ENCODE results near the gene KRR1. TPM values are rescaled to one million over a fixed set of nuclear protein-coding genes. Genes with fewer than 3 reads are reported as not detected.

The KRR1 gene
- total and polyA plus RNA-seq, 2 experiments from 2014 or later = 55.7 to 120 TPM

DNA sequence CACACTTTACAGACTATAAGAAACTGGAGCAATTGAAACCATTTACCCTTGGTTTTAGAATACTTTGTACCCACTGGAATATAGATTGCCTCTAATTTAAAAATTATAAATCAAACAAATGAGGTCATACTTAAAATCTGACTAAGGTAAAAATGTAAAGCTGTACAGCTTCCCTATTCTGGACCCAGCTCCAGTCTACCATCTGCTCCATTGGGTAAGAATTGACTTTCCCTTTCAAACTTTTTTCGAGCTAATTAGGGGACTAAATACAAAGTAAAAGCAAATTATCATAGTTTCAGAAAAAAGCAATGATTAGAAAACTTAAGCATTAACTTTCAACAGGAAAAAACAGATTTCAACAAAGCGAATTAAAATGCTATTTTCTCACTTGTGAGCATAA lies 4.3 kb downstream of the KRR1 start:
- Mint-ChIP-seq H3K4me1 (peaks cover 9% of the 10 kb centered on the region; the same call in 2 of the 3 replicates), H3K27me3 (ENCODE audit: insufficient read depth, low read depth, poor library complexity) (peaks cover 5% of the 10 kb centered on the region), H3K36me3 (ENCODE audit: low read depth) (peaks cover 15% of the 10 kb centered on the region), H3K27ac (no peak overlapping the region), H3K9me3 (no peaks in the 10 kb centered on the region), H3K4me3 (no peak overlapping the region)
- ATAC-seq (no peak), DNase-seq (ENCODE audit: low spot score) (no peak)
- Histone ChIP-seq H3K4me2 (no peak overlapping the region), H3K36me3 (ENCODE audit: insufficient read depth) (peaks cover 24% of the 10 kb centered on the region), H4K20me1 (replicated peaks; ENCODE audit: insufficient read depth) (no peaks in the 10 kb centered on the region), H3K4me1 (ENCODE audit: insufficient read depth) (peaks cover 7% of the 10 kb centered on the region; the same call in 1 of the 2 replicates), H3F3A (replicated peaks; ENCODE audit: low read depth) (no peaks in the 10 kb centered on the region), H3K4me3 (no peak overlapping the region), H3K27me3 (ENCODE audit: insufficient read depth) (no peaks in the 10 kb centered on the region), H3K79me2 (replicated peaks; ENCODE audit: insufficient read depth) (peaks cover 62% of the 10 kb centered on the region), H2AFZ (no peak overlapping the region), H3K9me2 (ENCODE audit: insufficient read depth) (no peaks in the 10 kb centered on the region), H3K27ac (ENCODE audit: low read depth) (no peak overlapping the region)
- TF ChIP-seq ZNF114 (CRISPR knock-in tag; IDR thresholded peaks at IDR 0.05) (no peak), NANOG (IDR thresholded peaks at IDR 0.05; ENCODE audit: borderline replicate concordance) (no peak), ZNF331 (CRISPR knock-in tag; IDR thresholded peaks at IDR 0.05; ENCODE audit: low read depth) (no peak), EZH2phosphoT487 (IDR thresholded peaks at IDR 0.05; ENCODE audit: unreplicated experiment) (no peak), POLR2AphosphoS5 (IDR thresholded peaks at IDR 0.05; ENCODE audit: low read depth) (no peak), STAT1 (IDR thresholded peaks at IDR 0.05; ENCODE audit: unreplicated experiment) (no peak), CREB1 (CRISPR knock-in tag; IDR thresholded peaks at IDR 0.05; ENCODE audit: low read depth) (no peak), JUNB (IDR thresholded peaks at IDR 0.05; ENCODE audit: unreplicated experiment) (no peak), EZH2 (IDR thresholded peaks at IDR 0.05; ENCODE audit: low read depth, unreplicated experiment) (no peak)
- TF ChIP-seq, protein P1, sequence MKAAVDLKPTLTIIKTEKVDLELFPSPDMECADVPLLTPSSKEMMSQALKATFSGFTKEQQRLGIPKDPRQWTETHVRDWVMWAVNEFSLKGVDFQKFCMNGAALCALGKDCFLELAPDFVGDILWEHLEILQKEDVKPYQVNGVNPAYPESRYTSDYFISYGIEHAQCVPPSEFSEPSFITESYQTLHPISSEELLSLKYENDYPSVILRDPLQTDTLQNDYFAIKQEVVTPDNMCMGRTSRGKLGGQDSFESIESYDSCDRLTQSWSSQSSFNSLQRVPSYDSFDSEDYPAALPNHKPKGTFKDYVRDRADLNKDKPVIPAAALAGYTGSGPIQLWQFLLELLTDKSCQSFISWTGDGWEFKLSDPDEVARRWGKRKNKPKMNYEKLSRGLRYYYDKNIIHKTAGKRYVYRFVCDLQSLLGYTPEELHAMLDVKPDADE (IDR thresholded peaks at IDR 0.05) = no peak
- TF ChIP-seq, protein P2, sequence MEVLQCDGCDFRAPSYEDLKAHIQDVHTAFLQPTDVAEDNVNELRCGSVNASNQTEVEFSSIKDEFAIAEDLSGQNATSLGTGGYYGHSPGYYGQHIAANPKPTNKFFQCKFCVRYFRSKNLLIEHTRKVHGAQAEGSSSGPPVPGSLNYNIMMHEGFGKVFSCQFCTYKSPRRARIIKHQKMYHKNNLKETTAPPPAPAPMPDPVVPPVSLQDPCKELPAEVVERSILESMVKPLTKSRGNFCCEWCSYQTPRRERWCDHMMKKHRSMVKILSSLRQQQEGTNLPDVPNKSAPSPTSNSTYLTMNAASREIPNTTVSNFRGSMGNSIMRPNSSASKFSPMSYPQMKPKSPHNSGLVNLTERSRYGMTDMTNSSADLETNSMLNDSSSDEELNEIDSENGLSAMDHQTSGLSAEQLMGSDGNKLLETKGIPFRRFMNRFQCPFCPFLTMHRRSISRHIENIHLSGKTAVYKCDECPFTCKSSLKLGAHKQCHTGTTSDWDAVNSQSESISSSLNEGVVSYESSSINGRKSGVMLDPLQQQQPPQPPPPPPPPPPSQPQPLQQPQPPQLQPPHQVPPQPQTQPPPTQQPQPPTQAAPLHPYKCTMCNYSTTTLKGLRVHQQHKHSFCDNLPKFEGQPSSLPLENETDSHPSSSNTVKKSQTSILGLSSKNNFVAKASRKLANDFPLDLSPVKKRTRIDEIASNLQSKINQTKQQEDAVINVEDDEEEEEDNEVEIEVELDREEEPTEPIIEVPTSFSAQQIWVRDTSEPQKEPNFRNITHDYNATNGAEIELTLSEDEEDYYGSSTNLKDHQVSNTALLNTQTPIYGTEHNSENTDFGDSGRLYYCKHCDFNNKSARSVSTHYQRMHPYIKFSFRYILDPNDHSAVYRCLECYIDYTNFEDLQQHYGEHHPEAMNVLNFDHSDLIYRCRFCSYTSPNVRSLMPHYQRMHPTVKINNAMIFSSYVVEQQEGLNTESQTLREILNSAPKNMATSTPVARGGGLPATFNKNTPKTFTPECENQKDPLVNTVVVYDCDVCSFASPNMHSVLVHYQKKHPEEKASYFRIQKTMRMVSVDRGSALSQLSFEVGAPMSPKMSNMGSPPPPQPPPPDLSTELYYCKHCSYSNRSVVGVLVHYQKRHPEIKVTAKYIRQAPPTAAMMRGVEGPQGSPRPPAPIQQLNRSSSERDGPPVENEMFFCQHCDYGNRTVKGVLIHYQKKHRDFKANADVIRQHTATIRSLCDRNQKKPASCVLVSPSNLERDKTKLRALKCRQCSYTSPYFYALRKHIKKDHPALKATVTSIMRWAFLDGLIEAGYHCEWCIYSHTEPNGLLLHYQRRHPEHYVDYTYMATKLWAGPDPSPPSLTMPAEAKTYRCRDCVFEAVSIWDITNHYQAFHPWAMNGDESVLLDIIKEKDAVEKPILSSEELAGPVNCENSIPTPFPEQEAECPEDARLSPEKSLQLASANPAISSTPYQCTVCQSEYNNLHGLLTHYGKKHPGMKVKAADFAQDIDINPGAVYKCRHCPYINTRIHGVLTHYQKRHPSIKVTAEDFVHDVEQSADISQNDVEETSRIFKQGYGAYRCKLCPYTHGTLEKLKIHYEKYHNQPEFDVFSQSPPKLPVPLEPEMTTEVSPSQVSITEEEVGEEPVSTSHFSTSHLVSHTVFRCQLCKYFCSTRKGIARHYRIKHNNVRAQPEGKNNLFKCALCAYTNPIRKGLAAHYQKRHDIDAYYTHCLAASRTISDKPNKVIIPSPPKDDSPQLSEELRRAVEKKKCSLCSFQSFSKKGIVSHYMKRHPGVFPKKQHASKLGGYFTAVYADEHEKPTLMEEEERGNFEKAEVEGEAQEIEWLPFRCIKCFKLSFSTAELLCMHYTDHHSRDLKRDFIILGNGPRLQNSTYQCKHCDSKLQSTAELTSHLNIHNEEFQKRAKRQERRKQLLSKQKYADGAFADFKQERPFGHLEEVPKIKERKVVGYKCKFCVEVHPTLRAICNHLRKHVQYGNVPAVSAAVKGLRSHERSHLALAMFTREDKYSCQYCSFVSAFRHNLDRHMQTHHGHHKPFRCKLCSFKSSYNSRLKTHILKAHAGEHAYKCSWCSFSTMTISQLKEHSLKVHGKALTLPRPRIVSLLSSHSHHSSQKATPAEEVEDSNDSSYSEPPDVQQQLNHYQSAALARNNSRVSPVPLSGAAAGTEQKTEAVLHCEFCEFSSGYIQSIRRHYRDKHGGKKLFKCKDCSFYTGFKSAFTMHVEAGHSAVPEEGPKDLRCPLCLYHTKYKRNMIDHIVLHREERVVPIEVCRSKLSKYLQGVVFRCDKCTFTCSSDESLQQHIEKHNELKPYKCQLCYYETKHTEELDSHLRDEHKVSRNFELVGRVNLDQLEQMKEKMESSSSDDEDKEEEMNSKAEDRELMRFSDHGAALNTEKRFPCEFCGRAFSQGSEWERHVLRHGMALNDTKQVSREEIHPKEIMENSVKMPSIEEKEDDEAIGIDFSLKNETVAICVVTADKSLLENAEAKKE (CRISPR knock-in tag; IDR thresholded peaks at IDR 0.05) = no peak
- TF ChIP-seq, protein P3, sequence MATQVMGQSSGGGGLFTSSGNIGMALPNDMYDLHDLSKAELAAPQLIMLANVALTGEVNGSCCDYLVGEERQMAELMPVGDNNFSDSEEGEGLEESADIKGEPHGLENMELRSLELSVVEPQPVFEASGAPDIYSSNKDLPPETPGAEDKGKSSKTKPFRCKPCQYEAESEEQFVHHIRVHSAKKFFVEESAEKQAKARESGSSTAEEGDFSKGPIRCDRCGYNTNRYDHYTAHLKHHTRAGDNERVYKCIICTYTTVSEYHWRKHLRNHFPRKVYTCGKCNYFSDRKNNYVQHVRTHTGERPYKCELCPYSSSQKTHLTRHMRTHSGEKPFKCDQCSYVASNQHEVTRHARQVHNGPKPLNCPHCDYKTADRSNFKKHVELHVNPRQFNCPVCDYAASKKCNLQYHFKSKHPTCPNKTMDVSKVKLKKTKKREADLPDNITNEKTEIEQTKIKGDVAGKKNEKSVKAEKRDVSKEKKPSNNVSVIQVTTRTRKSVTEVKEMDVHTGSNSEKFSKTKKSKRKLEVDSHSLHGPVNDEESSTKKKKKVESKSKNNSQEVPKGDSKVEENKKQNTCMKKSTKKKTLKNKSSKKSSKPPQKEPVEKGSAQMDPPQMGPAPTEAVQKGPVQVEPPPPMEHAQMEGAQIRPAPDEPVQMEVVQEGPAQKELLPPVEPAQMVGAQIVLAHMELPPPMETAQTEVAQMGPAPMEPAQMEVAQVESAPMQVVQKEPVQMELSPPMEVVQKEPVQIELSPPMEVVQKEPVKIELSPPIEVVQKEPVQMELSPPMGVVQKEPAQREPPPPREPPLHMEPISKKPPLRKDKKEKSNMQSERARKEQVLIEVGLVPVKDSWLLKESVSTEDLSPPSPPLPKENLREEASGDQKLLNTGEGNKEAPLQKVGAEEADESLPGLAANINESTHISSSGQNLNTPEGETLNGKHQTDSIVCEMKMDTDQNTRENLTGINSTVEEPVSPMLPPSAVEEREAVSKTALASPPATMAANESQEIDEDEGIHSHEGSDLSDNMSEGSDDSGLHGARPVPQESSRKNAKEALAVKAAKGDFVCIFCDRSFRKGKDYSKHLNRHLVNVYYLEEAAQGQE (IDR thresholded peaks at IDR 0.05; ENCODE audit: unreplicated experiment) = no peak
- TF ChIP-seq, protein P4, sequence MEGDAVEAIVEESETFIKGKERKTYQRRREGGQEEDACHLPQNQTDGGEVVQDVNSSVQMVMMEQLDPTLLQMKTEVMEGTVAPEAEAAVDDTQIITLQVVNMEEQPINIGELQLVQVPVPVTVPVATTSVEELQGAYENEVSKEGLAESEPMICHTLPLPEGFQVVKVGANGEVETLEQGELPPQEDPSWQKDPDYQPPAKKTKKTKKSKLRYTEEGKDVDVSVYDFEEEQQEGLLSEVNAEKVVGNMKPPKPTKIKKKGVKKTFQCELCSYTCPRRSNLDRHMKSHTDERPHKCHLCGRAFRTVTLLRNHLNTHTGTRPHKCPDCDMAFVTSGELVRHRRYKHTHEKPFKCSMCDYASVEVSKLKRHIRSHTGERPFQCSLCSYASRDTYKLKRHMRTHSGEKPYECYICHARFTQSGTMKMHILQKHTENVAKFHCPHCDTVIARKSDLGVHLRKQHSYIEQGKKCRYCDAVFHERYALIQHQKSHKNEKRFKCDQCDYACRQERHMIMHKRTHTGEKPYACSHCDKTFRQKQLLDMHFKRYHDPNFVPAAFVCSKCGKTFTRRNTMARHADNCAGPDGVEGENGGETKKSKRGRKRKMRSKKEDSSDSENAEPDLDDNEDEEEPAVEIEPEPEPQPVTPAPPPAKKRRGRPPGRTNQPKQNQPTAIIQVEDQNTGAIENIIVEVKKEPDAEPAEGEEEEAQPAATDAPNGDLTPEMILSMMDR (conservative IDR thresholded peaks at IDR 0.05; ENCODE audit: low read depth in 2 of 2) = no peak
